Loucy (cell line): ENCODE data around the gene OBP2B.
"Not testable (repeated sequence)": the region's sequence is repeated elsewhere in the genome, so short reads cannot be mapped to it uniquely, and the experiment has no call there.

Experiments
- H2AFZ ChIP-seq: fragments of 200-600 bp; sonication (generic); 2 replicates; pipeline ENCODE4 v1.6.0; 2016; ENCODE audit warnings: antibody characterized with exemption, mild to moderate bottlenecking, low read length, moderate library complexity
- H3F3A ChIP-seq: fragments of 200-600 bp; 2 replicates; pipeline ENCODE4 v1.6.0; 2016; ENCODE audit warnings: antibody characterized with exemption, low read depth, mild to moderate bottlenecking
- H3K27me3 ChIP-seq: fragments of 200-600 bp; sonication (generic); 2 replicates; pipeline ENCODE4 v1.6.1; 2014; ENCODE audit warnings: low read length, mild to moderate bottlenecking; ENCODE audit not compliant: insufficient read depth, poor library complexity, severe bottlenecking
- H3K36me3 ChIP-seq: fragments of 200-600 bp; sonication (generic); 2 replicates; pipeline ENCODE4 v1.6.1; 2016; ENCODE audit warnings: low read length; ENCODE audit not compliant: insufficient read depth
- H3K4me1 ChIP-seq: fragments of 200-600 bp; sonication (generic); 2 replicates; pipeline ENCODE4 v1.5.1; 2014; ENCODE audit warnings: low read length, mild to moderate bottlenecking; ENCODE audit not compliant: insufficient read depth, poor library complexity, severe bottlenecking
- H3K4me2 ChIP-seq: fragments of 200-600 bp; sonication (generic); 2 replicates; pipeline ENCODE4 v1.6.0; 2014; ENCODE audit warnings: antibody characterized with exemption, low read length, low read depth, mild to moderate bottlenecking; ENCODE audit not compliant: poor library complexity, severe bottlenecking
- H3K4me3 ChIP-seq: fragments of 200-600 bp; sonication (generic); 2 replicates; pipeline ENCODE4 v1.5.1; 2014; ENCODE audit warnings: low read length, mild to moderate bottlenecking, mixed read lengths; ENCODE audit not compliant: poor library complexity, severe bottlenecking
- H3K79me2 ChIP-seq: fragments of 200-600 bp; sonication (generic); 2 replicates; pipeline ENCODE4 v1.6.1; 2014; ENCODE audit warnings: low read length; ENCODE audit not compliant: insufficient read depth
- H3K9ac ChIP-seq: fragments of 200-600 bp; sonication (generic); 2 replicates; pipeline ENCODE4 v1.6.0; 2014; ENCODE audit warnings: mild to moderate bottlenecking, low read depth, low read length, moderate library complexity; ENCODE audit not compliant: poor library complexity, severe bottlenecking
- H3K9me2 ChIP-seq: fragments of 200-600 bp; sonication (generic); replicated peaks from 2 replicates; pipeline ENCODE4 v1.6.1; 2016; ENCODE audit warnings: low read depth, low read length, mixed read lengths
- H3K9me3 ChIP-seq: fragments of 200-600 bp; sonication (generic); 2 replicates; pipeline ENCODE4 v1.6.1; 2014; ENCODE audit warnings: mild to moderate bottlenecking, antibody characterized with exemption, low read length, low read depth; ENCODE audit not compliant: insufficient read depth
- H4K20me1 ChIP-seq: fragments of 200-600 bp; sonication (generic); 2 replicates; pipeline ENCODE4 v1.6.0; 2014; ENCODE audit warnings: antibody characterized with exemption, low read length, mild to moderate bottlenecking; ENCODE audit not compliant: insufficient read depth, poor library complexity, severe bottlenecking
- EZH2phosphoT487 ChIP-seq: fragments of 200-600 bp; IDR thresholded peaks from 2 replicates; pipeline ENCODE4 v1.6.1; 2018; ENCODE audit warnings: antibody characterized with exemption, mild to moderate bottlenecking, moderate library complexity, borderline replicate concordance
- TF ChIP-seq, protein P1 (sequence below): fragments of 200-600 bp; sonication (generic); conservative IDR thresholded peaks from 2 replicates; pipeline ENCODE4 v1.5.1; 2014; ENCODE audit warnings: mild to moderate bottlenecking, antibody characterized with exemption, low read length

OBP2B gene

DNA sequence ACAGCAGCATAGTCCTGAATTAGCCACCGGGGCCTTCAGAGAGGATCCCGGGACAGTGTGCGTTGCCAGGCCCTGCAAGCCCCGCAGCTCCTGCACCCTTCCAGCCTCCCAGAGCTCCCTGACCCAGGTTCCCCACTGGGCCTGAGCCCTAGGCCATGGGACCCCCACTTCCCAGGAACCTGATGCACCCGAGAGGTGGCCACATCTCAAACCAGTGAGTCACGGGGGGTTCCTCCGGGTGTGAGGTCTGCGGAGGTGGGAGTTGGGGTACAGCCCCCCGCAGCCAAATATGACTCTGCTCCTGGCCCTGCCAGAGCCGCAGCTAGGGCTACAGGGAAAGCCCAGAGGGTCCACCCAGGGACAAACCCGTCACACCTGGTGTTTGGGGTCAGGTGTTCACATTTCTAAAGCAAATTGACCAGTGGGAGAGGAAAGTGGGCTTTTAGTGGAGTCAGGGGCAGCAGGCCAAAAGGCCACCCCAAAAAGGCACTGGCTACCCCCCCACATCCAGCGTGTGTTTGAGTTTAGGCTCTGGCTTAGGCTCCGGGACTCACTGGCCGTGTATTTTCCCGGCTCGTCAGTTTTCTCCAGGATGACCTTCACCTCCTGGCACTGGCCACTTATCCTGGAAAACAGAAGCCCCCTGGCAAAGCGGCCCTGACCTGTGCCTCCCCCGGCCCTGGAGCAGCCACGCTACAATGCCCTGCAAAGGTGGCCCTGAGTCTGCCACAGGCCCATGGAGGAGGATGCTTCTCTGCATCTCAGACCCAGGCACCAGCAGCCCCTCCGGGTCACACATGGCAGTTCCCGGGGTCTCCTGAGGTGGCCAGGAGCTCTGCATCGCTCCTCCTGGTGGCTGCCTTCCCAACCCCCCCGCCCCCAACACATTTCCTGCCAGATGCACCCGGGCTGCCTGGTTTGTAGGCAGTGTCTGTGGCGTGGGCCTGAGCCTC is 17.4 kb upstream of the OBP2B start:
- Histone ChIP-seq H3K4me1 (no peaks in the 10 kb centered on the region), H3K36me3 (no peaks in the 10 kb centered on the region), H3K4me3 (no peak overlapping the region), H4K20me1 (no peaks in the 10 kb centered on the region), H3K4me2 (no peak overlapping the region), H3K9ac (no peak overlapping the region), H3K27me3 (no peaks in the 10 kb centered on the region), H2AFZ (no peak overlapping the region), H3K79me2 (no peaks in the 10 kb centered on the region), H3F3A (no peaks in the 10 kb centered on the region), H3K9me2 (no peaks in the 10 kb centered on the region), H3K9me3 (no peaks in the 10 kb centered on the region)
- no peak for TF ChIP-seq EZH2phosphoT487
- TF ChIP-seq, protein P1, sequence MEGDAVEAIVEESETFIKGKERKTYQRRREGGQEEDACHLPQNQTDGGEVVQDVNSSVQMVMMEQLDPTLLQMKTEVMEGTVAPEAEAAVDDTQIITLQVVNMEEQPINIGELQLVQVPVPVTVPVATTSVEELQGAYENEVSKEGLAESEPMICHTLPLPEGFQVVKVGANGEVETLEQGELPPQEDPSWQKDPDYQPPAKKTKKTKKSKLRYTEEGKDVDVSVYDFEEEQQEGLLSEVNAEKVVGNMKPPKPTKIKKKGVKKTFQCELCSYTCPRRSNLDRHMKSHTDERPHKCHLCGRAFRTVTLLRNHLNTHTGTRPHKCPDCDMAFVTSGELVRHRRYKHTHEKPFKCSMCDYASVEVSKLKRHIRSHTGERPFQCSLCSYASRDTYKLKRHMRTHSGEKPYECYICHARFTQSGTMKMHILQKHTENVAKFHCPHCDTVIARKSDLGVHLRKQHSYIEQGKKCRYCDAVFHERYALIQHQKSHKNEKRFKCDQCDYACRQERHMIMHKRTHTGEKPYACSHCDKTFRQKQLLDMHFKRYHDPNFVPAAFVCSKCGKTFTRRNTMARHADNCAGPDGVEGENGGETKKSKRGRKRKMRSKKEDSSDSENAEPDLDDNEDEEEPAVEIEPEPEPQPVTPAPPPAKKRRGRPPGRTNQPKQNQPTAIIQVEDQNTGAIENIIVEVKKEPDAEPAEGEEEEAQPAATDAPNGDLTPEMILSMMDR = no peak

DNA sequence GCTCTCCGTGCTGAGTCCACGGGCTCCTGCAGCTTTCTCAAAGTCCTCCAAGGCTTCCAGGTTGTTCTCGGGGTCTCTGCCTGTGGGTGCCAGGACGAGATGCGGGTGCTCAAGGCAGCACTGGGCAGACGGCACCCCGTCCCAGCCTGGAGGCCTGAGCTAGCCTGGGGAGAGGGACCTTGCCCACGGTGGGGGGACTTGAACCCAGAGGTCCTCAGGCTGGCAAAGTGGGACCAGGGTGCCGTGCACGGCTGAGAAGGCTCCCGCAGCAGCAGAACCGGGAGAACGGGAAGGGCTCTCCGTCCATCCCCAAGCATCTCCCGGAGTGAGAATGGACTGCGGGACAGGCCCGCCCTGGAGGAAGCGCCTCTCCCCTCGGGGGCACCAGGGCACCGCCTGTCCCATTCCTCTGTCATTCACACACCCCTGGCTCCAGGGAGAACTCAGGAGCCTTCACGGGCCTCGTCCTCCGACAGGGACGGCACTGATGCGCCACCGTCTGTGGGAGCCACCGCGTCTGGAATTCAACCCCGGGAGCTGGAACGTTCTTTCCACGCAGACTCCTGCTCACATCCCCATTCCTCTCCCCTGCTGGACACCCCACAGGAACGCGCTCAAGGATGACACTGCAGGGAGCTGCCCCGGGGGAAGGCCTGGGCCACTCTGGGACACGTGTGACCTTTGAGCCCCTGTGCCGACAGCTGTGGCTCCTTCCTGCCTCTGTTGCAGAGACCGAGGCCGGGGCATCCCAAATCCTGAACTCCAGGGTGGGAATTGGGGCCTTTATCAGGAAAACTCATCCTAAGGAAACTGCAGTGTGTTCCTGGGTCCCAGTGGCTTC is 16.3 kb upstream of the OBP2B start:
- H3K4me3 ChIP-seq = no peak overlapping the region
- H4K20me1 ChIP-seq = no peaks in the 10 kb centered on the region
- TF ChIP-seq, protein P1 = no peak
- no peak for TF ChIP-seq EZH2phosphoT487
- H3K4me2 ChIP-seq = no peak overlapping the region
- H2AFZ ChIP-seq = no peak overlapping the region
- H3K79me2 ChIP-seq = no peaks in the 10 kb centered on the region
- no peaks in the 10 kb centered on the region for H3K4me1 ChIP-seq
- H3F3A ChIP-seq = no peaks in the 10 kb centered on the region
- H3K36me3 ChIP-seq = no peaks in the 10 kb centered on the region
- H3K9ac ChIP-seq = no peak overlapping the region
- no peaks in the 10 kb centered on the region for H3K9me2 ChIP-seq
- no peaks in the 10 kb centered on the region for H3K27me3 ChIP-seq
- H3K9me3 ChIP-seq = no peaks in the 10 kb centered on the region

DNA sequence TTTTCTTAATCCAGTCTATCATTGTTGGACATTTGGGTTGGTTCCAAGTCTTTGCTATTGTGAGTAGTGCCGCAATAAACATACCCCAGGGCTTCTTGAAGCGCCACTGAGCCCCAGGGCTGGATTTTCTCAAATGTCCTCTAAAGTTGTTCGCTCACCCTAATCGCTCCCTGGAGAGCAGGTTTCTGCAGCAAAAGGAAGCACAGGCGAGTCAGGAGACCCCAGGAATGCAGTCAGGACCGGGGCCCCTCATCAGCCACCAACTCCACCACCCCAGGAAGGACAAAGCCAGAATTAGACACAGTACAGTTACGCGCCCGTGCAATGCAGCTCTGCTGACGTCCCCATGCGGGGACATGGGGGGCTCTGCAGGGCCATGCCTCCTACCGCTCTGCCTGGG is 15.7 kb upstream of the OBP2B start:
- no peak for TF ChIP-seq EZH2phosphoT487
- TF ChIP-seq, protein P1 = no peak
- Histone ChIP-seq H3K9me3 (no peaks in the 10 kb centered on the region), H4K20me1 (no peaks in the 10 kb centered on the region), H3K4me1 (no peaks in the 10 kb centered on the region), H3K4me2 (no peak overlapping the region), H3K36me3 (no peaks in the 10 kb centered on the region), H3K27me3 (no peaks in the 10 kb centered on the region), H3K9me2 (no peaks in the 10 kb centered on the region), H2AFZ (no peak overlapping the region), H3K79me2 (no peaks in the 10 kb centered on the region), H3F3A (no peaks in the 10 kb centered on the region), H3K9ac (no peak overlapping the region), H3K4me3 (no peak overlapping the region)

DNA sequence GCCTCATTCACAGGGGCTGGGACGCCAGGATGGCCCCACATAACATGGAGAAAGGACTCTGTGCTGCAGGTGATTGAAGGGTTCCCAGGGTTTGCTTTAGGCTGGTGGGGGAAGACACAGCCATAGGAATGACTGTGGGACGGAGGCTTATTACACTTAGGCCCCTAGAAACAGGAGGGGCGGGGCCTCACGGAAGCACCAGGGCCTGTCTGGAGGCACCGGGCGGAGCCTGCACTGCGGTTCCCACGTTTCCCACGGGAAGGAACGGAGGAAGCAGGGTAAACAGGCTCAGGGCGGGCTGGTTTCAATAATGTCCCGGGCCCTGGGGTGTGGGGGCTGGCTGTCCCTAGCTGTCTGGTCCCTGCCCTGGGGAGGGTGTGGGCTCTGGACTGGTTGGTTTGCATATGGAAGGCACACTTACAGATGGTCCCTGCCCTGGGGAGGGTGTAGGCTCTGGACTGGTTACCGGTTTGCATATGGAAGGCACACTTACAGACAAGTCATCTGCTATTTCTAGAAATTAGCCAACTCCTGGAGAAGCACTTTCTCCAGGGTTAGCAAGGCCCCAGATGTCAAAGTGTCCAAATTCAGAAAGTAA is 14.2 kb upstream of the OBP2B start:
- not testable (repeated sequence) for H3K4me2 ChIP-seq, H4K20me1 ChIP-seq, H3K9me3 ChIP-seq, H3K9me2 ChIP-seq, H3K4me3 ChIP-seq, H3F3A ChIP-seq, H3K79me2 ChIP-seq, H3K36me3 ChIP-seq, H3K4me1 ChIP-seq, H3K9ac ChIP-seq, H2AFZ ChIP-seq, H3K27me3 ChIP-seq
